ENCODE results near the gene ESRRB.

Gene ESRRB

DNA sequence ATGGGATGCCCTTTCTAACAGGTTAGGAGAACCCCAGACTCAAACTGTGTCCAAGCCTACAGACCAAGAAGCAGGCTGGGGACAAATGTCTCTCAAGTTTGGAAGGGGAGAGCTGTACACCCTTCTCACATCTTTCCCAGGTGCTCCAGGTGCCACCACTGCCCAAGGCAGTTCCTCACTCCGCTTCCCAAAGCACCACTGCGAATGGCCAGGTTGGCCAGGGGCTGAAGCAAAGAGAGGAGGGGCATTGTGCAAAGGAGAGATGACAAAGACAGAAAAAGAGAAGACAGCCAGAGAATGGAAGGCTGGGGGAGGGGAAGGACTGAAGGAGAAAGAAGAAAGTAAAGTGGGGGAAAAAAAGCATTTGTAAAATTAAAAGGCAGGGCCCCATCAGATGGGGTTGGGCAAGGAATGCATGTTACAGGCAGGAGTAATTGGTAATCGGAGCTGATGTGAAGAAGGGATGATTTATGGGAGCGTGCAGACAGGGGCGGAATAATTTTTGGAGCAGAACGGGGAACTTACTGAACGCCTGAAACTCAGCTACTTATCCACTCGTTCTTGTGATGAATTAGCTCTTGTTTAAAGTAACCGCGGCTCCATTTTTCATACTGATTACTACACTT, 165.8 kb downstream of the ESRRB start:
- no peak for DNase-seq (ENCODE audit: low read depth)

DNA sequence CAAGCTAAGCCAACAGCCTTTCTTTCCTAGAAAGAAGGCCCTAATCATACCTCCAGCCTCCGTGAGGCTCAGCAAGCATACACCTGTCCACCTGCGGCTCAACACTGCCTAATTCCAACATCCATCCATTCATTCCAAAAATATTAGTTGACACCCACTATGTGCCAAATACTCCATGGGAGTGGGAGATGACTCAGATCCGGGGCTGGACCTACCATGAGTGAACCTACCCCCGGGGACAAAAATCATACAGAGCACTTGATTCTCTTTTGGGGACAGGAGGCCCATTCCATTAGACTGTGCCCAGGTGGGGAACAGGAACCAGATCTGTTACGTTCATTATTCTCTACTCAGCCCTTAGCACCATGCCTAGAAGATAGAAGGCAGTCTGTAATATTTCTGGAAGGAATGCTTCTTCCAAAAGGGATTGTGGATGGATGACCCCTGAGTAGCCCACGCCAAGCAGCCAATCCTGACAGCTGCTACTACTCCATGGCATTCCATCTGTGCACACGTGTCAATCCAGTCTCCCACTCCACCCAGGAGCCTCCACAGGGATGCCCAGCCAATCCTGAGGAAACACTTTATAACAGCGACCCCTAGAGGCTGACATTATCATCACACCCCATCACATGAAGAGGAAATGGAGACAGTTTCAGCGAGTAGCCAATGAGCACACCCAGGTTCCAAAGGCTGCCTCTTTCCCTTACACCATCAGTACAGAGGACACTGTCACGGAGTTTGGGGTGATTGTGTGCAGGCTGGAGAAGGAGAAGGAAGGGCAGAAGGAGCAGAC, 170.7 kb downstream of the ESRRB start:
- no peak for DNase-seq (ENCODE audit: low read depth)

DNA sequence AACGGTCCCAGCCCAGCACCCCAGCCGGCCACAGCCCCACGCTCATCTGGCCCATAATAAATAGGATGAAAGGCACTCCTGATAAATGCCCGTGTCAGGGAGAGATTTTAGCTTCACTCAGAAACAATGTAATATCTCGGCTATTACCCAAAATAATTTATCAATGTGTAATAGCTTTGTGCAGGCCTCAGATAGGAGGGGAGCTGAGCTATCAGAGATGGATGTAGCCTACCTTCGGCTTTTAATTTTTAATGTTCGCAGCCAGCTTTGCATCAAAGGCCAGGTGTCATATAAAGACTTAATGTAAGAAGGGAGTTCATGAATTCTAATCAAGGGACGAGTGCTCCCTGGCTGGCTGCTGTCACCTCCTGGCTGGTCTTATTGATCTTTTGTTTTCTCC, 171.9 kb downstream of the ESRRB start:
- DNase-seq (ENCODE audit: low read depth): no peak

DNA sequence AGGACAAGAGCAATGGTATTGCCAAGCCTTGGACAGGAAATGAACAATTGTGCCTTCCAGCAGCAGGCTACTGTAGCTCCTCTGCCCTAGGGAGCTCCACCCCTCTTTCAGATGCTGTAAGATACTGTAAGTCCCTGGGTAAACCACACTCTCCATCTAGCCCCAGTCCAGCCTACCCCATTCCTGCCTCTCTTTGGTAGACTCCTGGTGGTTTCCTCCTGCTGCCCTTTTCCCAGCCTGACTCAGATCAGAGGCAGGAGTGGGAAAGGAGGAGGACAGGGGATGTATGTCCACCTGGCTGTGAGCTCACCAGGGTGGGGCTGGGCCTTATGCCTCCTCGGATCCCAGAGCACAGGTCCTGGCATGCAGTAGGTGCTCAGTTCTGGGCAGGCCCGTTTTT, 174.6 kb downstream of the ESRRB start:
- no peak for DNase-seq (ENCODE audit: low read depth)

DNA sequence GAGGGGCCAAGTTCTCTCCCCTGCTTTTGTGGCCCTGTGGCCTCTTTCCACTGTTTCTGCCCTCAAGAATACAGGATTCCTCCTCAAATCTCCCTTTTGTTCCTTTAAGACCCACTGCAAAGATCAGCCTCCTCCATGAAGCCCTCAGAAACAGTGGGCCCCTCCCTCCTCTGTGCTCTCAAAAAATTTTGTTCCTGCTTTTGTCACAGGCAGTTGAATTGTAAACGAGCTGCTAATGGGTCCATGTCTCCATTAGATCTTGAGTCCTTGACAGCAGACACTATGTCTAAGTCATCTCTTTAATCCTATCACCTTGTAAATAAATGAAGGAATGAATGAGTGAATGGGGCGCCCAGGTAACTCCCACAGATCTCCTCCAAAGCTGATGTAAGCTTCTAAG, 175.2 kb downstream of the ESRRB start:
- no peak for DNase-seq (ENCODE audit: low read depth)
